HepG2 (cell line): ENCODE measurements around the gene MARCHF6. TPM values are rescaled to one million over a fixed set of nuclear protein-coding genes. Genes with fewer than 3 reads are reported as not detected.
A peak's percentile ranks its signal among the peaks of the same experiment; 100 is the strongest.

ENCODE experiments used
- FOSL1 ChIP-seq: sonication (generic); formaldehyde crosslinking; IDR thresholded peaks from 2 replicates; pipeline ENCODE4 v1.9.0; 2021; ENCODE audit warnings: missing genetic modification reagents, borderline replicate concordance
- GATAD1 ChIP-seq: IDR thresholded peaks from 2 replicates; pipeline ENCODE4 v1.6.1; 2016; ENCODE audit warnings: missing genetic modification reagents, missing compliant biosample characterization
- KLF6 ChIP-seq: IDR thresholded peaks from 2 replicates; pipeline ENCODE4 v1.8.0; 2016; ENCODE audit warnings: missing biosample characterization, missing genetic modification reagents
- SMARCE1 ChIP-seq: fragments of 450-650 bp; IDR thresholded peaks from 2 replicates; pipeline ENCODE4 v1.6.1; 2017; ENCODE audit warnings: borderline replicate concordance
- STAT5B ChIP-seq: sonication (generic); formaldehyde crosslinking; IDR thresholded peaks from 2 replicates; pipeline ENCODE4 v1.4.0; 2020; ENCODE audit warnings: missing genetic modification reagents
- TRIM24 ChIP-seq: sonication (generic); formaldehyde crosslinking; IDR thresholded peaks from 2 replicates; pipeline ENCODE4 v1.8.0; 2022; ENCODE audit warnings: mild to moderate bottlenecking, missing genetic modification reagents
- ZKSCAN8 ChIP-seq: IDR thresholded peaks from 2 replicates; pipeline ENCODE4 v1.6.1; 2016; ENCODE audit warnings: borderline replicate concordance, missing genetic modification reagents, missing compliant biosample characterization
- ZNF143 ChIP-seq: sonication (generic); formaldehyde crosslinking; IDR thresholded peaks from 2 replicates; pipeline ENCODE4 v1.4.0; 2020; ENCODE audit warnings: missing genetic modification reagents
- ZNF256 ChIP-seq: sonication (generic); formaldehyde crosslinking; conservative IDR thresholded peaks from 2 replicates; pipeline ENCODE4 v1.4.0; 2020; ENCODE audit warnings: missing genetic modification reagents
- ZNF841 ChIP-seq: sonication (generic); formaldehyde crosslinking; IDR thresholded peaks from 2 replicates; pipeline ENCODE4 v1.8.1; 2023; ENCODE audit warnings: missing genetic modification reagents, borderline replicate concordance
- polyA plus RNA-seq, 8 experiments: library from polyadenylated mRNA; depleted of rRNA in 3 of 8; stranded (reverse) in 7 of 8; unstranded in 1 of 8; fragments of >200 nt; fragmentation: Illumina TruSeq in 4 of 8; extraction: Trizol in 4 of 8; gene quantifications; 2 replicates each; pipeline versions ENCODE4 v1.2.1 to v1.2.3, GENCODE V29; 2011 to 2016; ENCODE audit warnings: low read depth in 4 of 8, missing spikeins in 1 of 8, mixed read lengths in 1 of 8; ENCODE audit not compliant: insufficient read depth in 1 of 8
- total RNA-seq, 5 experiments: library from RNA; depleted of rRNA; stranded (reverse); fragments of >200 nt; fragmentation: Illumina TruSeq; extraction: Trizol; gene quantifications; 2 replicates each; pipeline ENCODE4 v1.2.3, GENCODE V29; 2016; ENCODE audit warnings: low read depth in 1 of 5
- TF ChIP-seq, protein P1 (sequence below): sonication (generic); formaldehyde crosslinking; IDR thresholded peaks from 2 replicates; pipeline ENCODE4 v1.5.0; 2020; ENCODE audit warnings: mild to moderate bottlenecking, missing genetic modification reagents
- TF ChIP-seq, protein P2 (sequence below): IDR thresholded peaks from 2 replicates; pipeline ENCODE4 v1.6.1; 2016; ENCODE audit warnings: low read depth, control low read depth
- TF ChIP-seq, protein P3 (sequence below), 2 experiments: sonication (generic) in 1 of 2; formaldehyde crosslinking in 1 of 2; IDR thresholded peaks; 2 replicates each; pipeline versions ENCODE4 v1.5.1 to v1.6.1; 2011 to 2020; ENCODE audit warnings: borderline replicate concordance in 1 of 2, low read depth in 1 of 2, low read length in 1 of 2, mild to moderate bottlenecking in 1 of 2, missing genetic modification reagents in 1 of 2, moderate library complexity in 1 of 2
- TF ChIP-seq, protein P4 (sequence below): sonication (generic); formaldehyde crosslinking; IDR thresholded peaks from 2 replicates; pipeline ENCODE4 v1.4.0; 2020; ENCODE audit warnings: missing genetic modification reagents
- TF ChIP-seq, protein P5 (sequence below): sonication (generic); formaldehyde crosslinking; IDR thresholded peaks from 2 replicates; pipeline ENCODE4 v1.4.0; 2020; ENCODE audit warnings: missing genetic modification reagents

The MARCHF6 gene
- total and polyA plus RNA-seq, 2 of the 13 experiments (the other 11 are each of a cell fraction or from before 2014, with no cell fraction given), result 48.6 to 107 TPM

DNA sequence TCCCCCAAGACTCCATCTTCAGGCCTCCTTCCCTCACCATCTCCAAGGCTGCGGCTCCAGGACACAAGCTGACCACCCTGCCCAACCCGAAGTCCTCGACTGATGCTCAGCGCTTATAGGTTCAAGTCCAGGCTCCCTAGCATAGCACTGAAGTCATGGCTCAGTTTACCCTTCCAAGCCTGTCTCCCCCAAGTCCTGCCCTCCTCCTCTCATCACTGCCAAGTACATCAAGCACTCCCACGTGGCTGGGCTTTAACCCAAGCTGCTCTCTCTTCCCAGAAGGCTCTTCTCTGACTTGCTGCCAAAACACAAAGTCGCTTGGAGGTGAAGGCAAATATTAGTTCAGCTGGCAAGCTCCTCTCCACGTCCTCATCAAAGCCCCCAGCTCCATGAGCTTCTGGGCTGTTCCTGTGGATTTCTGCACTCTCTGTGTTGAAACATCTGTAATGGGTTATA is 22.1 kb upstream of the MARCHF6 start (continued):
- TF ChIP-seq, protein P1, sequence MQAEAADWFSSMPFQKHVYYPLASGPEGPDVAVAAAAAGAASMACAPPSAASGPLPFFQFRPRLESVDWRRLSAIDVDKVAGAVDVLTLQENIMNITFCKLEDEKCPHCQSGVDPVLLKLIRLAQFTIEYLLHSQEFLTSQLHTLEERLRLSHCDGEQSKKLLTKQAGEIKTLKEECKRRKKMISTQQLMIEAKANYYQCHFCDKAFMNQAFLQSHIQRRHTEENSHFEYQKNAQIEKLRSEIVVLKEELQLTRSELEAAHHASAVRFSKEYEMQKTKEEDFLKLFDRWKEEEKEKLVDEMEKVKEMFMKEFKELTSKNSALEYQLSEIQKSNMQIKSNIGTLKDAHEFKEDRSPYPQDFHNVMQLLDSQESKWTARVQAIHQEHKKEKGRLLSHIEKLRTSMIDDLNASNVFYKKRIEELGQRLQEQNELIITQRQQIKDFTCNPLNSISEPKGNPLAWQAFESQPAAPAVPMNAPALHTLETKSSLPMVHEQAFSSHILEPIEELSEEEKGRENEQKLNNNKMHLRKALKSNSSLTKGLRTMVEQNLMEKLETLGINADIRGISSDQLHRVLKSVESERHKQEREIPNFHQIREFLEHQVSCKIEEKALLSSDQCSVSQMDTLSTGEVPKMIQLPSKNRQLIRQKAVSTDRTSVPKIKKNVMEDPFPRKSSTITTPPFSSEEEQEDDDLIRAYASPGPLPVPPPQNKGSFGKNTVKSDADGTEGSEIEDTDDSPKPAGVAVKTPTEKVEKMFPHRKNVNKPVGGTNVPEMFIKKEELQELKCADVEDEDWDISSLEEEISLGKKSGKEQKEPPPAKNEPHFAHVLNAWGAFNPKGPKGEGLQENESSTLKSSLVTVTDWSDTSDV (CRISPR knock-in tag), result no peak
- peak; percentile 83 for TF ChIP-seq ZNF143 (CRISPR knock-in tag)
- no peak for TF ChIP-seq TRIM24 (CRISPR knock-in tag)
- TF ChIP-seq ZKSCAN8 (CRISPR knock-in tag), result peak; percentile 55; the same call in 1 of the 2 replicates
- TF ChIP-seq GATAD1, result peak; percentile 23; the same call in 1 of the 2 replicates
- no peak for TF ChIP-seq ZNF256 (CRISPR knock-in tag)
- TF ChIP-seq SMARCE1, result no peak
- no peak for TF ChIP-seq ZNF841 (CRISPR knock-in tag)
- TF ChIP-seq, protein P2, sequence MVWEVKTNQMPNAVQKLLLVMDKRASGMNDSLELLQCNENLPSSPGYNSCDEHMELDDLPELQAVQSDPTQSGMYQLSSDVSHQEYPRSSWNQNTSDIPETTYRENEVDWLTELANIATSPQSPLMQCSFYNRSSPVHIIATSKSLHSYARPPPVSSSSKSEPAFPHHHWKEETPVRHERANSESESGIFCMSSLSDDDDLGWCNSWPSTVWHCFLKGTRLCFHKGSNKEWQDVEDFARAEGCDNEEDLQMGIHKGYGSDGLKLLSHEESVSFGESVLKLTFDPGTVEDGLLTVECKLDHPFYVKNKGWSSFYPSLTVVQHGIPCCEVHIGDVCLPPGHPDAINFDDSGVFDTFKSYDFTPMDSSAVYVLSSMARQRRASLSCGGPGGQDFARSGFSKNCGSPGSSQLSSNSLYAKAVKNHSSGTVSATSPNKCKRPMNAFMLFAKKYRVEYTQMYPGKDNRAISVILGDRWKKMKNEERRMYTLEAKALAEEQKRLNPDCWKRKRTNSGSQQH (CRISPR knock-in tag), result no peak
- no peak for TF ChIP-seq STAT5B (CRISPR knock-in tag)
- TF ChIP-seq, protein P3, sequence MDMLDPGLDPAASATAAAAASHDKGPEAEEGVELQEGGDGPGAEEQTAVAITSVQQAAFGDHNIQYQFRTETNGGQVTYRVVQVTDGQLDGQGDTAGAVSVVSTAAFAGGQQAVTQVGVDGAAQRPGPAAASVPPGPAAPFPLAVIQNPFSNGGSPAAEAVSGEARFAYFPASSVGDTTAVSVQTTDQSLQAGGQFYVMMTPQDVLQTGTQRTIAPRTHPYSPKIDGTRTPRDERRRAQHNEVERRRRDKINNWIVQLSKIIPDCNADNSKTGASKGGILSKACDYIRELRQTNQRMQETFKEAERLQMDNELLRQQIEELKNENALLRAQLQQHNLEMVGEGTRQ (IDR thresholded peaks at IDR 0.05; ENCODE audit: low read depth, low read length), result no peak
- TF ChIP-seq, protein P3 (CRISPR knock-in tag; IDR thresholded peaks at IDR 0.05; ENCODE audit: borderline replicate concordance), result peak; percentile 49; the same call in 1 of the 2 replicates
- TF ChIP-seq FOSL1 (CRISPR knock-in tag), result no peak
- TF ChIP-seq, protein P4, sequence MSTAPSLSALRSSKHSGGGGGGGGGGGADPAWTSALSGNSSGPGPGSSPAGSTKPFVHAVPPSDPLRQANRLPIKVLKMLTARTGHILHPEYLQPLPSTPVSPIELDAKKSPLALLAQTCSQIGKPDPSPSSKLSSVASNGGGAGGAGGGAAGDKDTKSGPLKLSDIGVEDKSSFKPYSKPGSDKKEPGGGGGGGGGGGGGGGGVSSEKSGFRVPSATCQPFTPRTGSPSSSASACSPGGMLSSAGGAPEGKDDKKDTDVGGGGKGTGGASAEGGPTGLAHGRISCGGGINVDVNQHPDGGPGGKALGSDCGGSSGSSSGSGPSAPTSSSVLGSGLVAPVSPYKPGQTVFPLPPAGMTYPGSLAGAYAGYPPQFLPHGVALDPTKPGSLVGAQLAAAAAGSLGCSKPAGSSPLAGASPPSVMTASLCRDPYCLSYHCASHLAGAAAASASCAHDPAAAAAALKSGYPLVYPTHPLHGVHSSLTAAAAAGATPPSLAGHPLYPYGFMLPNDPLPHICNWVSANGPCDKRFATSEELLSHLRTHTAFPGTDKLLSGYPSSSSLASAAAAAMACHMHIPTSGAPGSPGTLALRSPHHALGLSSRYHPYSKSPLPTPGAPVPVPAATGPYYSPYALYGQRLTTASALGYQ (CRISPR knock-in tag), result no peak
- 0 out of 2 replicates have a peak, but pooled peaks have one; percentile 36 for TF ChIP-seq KLF6
- TF ChIP-seq, protein P5, sequence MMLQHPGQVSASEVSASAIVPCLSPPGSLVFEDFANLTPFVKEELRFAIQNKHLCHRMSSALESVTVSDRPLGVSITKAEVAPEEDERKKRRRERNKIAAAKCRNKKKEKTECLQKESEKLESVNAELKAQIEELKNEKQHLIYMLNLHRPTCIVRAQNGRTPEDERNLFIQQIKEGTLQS (CRISPR knock-in tag), result no peak
